GM21447 (cell line): ENCODE measurements around the gene EXOC3L1.

Experiments
- ATAC-seq: cut with Tn5 transposase; IDR thresholded peaks from one replicate; pipeline ENCODE4 v1.9.1; 2021; ENCODE audit not compliant: unreplicated experiment

EXOC3L1 gene

GRCh38 chr16:67150047-67150832 is 39.7 kb downstream of the EXOC3L1 start:
- peak; percentile 27 for ATAC-seq

DNA sequence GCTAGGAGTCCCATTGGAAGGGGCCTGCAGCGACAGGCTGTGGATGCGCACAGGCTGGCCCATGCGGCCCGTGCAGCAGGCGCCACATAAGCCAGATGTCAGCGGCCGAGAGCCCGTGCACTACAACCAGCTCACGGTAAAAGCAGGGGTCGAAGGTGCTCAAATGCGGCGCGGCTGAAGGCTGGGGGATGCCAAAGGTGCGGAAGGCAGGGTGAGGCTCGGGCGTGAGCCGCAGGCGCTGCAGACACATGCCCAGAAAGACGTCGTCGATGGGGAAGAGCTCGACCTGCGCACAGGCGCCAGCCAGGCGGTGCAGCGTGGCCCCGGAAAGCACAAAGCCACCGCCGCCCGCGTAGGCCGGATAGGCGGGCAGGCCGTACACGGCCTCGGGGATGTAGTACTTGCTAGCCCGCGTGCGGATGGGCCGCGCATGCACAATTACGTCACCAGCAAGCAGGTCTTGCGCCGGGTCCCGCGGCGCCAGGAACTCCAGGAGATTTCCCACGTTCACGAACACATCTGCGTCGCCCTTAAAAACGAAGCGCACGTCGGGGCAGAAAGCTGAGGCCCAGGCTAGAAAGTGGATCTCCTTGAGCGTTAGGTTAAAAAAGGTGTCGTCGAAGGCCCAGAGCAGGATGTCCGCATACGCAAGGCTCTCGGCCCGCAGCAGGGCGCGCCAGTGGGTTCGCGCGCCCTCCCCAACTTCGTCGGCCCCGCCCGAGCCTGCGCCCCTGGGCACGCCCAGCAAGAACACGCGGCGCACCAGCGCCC is 40.5 kb downstream of the EXOC3L1 start:
- no peak for ATAC-seq

DNA sequence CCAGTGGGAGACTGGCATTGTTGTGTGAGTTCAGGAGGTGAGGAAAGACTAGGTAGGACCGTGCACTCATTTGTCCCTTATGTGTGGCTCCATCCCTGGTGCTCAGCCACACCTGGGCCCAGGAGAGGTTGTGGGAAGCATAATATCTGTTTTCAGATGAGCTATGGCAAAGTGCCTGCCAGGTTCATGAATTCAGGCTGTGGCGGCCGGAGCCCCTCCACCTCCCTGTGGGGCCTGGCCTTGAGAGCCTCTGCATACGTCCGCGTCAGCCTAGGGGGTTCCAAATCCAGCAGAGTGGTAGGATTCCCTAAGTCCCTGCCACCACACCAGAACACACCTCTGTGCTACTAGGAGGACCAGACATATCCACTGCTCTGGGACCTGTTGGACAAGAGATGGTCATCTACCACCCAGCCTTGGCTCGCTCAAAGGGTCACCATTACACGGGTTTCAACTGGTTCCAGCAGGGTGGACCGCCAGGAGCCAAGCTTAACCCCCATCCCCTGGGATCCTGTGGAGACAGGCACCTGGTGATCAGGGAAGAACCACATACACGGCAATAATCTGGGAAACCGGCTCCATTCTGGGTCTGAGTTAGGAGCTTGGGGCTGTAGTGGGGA is 41.2 kb downstream of the EXOC3L1 start:
- no peak for ATAC-seq

DNA sequence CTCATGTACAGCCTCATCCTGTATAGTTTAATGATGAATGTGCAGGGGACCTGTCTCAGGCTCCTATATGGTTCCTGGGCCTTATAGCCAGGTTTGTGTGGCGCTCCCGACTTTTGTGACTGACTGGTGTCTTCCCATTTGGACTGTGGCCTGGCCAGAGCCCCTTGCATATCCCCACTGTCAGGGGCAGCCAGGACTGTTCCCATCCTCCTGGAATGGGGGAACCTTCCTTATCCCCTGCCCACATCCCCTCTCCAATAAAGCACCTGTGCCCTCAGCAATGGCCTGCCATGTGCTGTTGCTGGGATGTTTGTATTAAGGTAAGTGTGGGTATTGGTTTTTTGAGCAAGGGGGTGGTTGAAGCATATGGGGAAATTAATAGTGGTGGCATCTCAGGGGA is 41.7 kb downstream of the EXOC3L1 start:
- ATAC-seq, result no peak

- ATAC-seq, result no peak
These were observed 42.3 kb downstream of the EXOC3L1 start for GRCh38 chr16:67147437-67148140.

GRCh38 chr16:67146523-67147357 is 43.2 kb downstream of the EXOC3L1 start:
- ATAC-seq, result no peak

DNA sequence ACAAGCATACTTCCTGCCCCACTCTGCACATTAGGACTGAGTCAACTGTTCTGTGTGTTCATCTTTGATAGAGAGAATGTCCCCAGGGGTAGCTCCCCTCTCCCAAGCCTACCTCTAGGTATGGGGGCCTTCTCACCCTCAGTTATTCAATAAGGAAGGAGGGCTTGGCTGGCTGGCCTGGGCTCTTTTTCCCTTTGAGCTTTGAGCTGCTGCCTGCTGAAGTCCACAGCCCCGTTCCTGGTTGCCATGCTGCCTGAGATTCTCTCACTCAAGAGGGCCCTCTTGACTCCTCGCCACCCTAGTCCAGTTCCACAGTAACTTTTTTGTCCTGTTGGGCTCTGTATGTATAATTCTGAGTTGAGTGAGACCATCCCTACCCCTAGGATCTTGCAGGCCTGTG is 44.2 kb downstream of the EXOC3L1 start:
- no peak for ATAC-seq

- ATAC-seq, result no peak
These were observed 45.0 kb downstream of the EXOC3L1 start for GRCh38 chr16:67144943-67145342.

DNA sequence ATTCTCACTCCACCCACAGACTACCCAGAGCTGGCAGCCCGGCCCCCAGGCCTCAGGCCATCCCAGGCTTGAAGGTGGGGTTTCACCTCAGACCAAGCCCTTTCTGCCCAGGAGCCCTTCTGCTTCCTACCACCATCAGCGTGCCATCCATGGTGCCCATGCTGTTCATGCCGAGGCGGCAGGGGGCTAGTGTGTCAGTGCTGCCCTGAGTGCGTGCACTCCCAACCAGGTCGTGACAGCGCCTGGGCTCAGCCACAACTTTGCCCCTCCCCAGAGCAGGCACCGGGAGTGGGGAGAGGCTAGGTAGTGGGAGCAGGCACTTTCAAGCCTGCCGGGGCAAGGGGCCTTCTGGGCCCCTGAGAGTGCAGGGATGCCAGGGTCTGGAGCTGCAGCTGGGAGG is 47.6 kb downstream of the EXOC3L1 start:
- no peak for ATAC-seq

GRCh38 chr16:67141391-67141790 is 48.5 kb downstream of the EXOC3L1 start:
- no peak for ATAC-seq

GRCh38 chr16:67137605-67138004 is 52.3 kb downstream of the EXOC3L1 start:
- no peak for ATAC-seq
